LNCAP (cell line): ENCODE results near the gene POLG.

ENCODE experiments used
- TF ChIP-seq, protein P1 (sequence below): fragments of 450-650 bp; IDR thresholded peaks from 2 replicates; pipeline ENCODE4 v1.5.1; 2017; ENCODE audit warnings: mild to moderate bottlenecking

POLG gene

DNA sequence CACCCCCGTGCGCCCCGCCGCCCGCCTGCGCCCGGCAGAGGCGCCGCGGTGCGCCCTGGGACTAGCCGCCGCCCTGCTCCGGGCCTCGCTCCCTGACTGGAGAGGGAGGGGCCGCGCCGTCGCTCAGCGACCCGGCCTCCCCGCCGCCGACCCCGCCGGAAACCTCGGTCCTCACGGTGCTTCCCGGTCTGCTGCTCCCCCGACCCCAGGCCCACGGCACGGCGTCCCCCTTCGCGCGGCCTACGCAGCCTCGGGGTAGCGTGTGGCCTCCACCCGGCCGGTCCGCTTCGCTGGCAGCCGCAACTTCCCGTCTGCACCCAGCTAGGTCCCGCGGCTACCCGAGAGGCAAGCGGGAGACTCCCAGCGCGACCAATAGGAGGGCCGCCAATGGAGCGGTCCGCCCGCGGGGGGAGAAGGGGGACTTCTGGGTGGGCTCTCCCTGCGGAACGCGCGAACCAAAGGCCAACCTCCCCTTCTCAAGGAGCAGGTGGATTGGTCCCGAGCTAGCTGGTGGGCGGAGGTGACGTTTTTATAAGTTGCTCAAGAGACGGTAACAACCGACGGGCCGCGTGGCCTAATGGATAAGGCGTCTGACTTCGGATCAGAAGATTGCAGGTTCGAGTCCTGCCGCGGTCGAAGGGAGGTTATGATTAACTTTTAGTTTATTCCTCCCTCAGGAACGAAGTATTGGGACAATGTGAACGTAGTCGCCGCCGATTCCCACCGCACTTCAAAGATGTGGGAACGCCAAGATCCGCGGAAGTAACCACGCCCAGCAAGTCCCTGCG is at the start of gene POLG:
POLG (minus strand) TSS at position 315 of the 788 bp plus-strand sequence. CDS start 1,070 bp downstream, outside the sequence.
- TF ChIP-seq, protein P1, sequence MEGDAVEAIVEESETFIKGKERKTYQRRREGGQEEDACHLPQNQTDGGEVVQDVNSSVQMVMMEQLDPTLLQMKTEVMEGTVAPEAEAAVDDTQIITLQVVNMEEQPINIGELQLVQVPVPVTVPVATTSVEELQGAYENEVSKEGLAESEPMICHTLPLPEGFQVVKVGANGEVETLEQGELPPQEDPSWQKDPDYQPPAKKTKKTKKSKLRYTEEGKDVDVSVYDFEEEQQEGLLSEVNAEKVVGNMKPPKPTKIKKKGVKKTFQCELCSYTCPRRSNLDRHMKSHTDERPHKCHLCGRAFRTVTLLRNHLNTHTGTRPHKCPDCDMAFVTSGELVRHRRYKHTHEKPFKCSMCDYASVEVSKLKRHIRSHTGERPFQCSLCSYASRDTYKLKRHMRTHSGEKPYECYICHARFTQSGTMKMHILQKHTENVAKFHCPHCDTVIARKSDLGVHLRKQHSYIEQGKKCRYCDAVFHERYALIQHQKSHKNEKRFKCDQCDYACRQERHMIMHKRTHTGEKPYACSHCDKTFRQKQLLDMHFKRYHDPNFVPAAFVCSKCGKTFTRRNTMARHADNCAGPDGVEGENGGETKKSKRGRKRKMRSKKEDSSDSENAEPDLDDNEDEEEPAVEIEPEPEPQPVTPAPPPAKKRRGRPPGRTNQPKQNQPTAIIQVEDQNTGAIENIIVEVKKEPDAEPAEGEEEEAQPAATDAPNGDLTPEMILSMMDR = no peak

- TF ChIP-seq, protein P1 = no peak
These were observed 49.6 kb upstream of the POLG start for GRCh38 chr15:89384176-89384604.

- TF ChIP-seq, protein P1 = no peak
These were observed 48.9 kb upstream of the POLG start for GRCh38 chr15:89383365-89384175.

DNA sequence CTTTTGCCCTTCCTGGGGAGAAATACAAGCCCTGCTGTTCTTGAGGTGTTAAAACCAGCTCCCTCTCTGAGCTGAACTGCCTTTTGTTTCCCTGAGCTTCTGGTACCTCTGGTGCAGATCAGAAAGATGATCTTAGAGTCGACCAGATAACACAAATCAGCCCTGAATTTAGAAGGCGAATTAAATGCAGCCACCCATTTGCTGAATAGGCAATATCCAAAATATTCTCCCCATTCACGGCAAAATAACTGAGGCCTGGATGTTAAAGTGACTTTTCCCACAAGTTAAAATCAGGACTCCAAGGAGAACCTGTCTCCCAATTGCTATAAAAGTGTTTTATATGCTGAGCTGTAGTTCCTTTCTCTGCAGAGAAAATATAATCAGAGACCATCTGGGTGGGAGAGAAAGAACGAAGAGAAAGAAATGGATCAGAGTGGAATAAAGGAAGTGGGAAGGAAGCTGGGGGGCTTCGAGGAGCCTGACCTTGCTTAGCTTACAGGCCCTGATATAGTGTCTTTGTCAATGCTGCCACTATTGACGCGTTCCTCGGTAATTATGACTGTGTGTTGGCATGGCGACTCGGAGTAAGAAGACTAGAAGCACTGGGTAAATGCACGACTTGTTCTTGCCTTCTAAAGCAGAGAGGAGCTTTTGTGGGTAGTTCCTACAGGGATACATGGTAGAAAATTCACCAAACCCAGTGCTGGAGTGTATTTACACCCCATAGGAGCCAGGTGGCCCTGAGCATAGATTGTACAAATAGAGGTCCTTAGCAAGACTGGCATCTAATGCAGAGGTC is 47.5 kb upstream of the POLG start:
- TF ChIP-seq, protein P1 = no peak

DNA sequence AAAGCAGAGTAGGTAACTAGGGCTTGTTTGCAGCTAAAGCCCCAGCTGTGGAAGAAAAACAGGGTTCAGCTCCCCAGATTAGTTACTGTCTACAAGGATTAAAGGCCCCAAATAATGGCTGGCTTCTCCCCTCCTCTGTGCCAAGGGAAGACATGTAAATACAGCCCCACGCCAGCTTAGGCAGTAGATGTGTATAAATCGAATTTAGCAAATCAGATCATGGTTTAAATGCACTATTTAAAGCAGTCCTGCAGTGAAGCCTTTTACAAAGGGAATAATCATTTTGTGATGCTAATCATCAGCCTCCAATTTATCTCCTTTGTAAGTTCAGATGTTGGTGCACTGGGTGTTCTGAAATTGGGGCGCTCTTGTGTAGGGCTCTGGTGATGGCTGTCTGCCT is 46.7 kb upstream of the POLG start:
- TF ChIP-seq, protein P1 = no peak

- TF ChIP-seq, protein P1 = no peak
These were observed 45.2 kb upstream of the POLG start for GRCh38 chr15:89379818-89380217.

GRCh38 chr15:89379251-89379695 is 44.6 kb upstream of the POLG start:
- TF ChIP-seq, protein P1 = no peak
